Myocyte (in vitro differentiated cells): Measurements from ENCODE around the gene LDLRAD4. TPM values are rescaled to one million over a fixed set of nuclear protein-coding genes. Genes with fewer than 3 reads are reported as not detected.

Experiments used
- DNase-seq: peaks from one replicate; pipeline ENCODE4 v3.0.0-alpha.2; 2012; ENCODE audit warnings: low read depth
- polyA plus RNA-seq: library from polyadenylated mRNA; unstranded; fragments of >200 nt; gene quantifications from one replicate; pipeline ENCODE4 v1.2.1, GENCODE V29; 2012; ENCODE audit warnings: missing spikeins
- total RNA-seq: library from RNA; depleted of rRNA; stranded (reverse); fragments of >200 nt; gene quantifications from 2 replicates; pipeline ENCODE4 v1.2.3, GENCODE V29; 2014

The LDLRAD4 gene
- total RNA-seq: 1.7 TPM in 1 of 2 replicates, not detected in the other
- polyA plus RNA-seq: 0.42 TPM

GRCh38 chr18:13218368-13218991 is at the start of gene LDLRAD4:
TSS of gene LDLRAD4 (plus strand) at chr18:13218760.
- no peak for DNase-seq

GRCh38 chr18:13173578-13174145 is 44.9 kb upstream of the LDLRAD4 start:
- DNase-seq: no peak

GRCh38 chr18:13175266-13175665 is 43.3 kb upstream of the LDLRAD4 start:
- DNase-seq: peak; percentile 3

GRCh38 chr18:13175754-13176210 is 42.8 kb upstream of the LDLRAD4 start:
- no peak for DNase-seq

- DNase-seq: no peak
Observed at GRCh38 chr18:13176847-13177246, 41.7 kb upstream of the LDLRAD4 start.

GRCh38 chr18:13178197-13178596 is 40.4 kb upstream of the LDLRAD4 start:
- DNase-seq: no peak

- DNase-seq: no peak
Observed at GRCh38 chr18:13178976-13179375, 39.6 kb upstream of the LDLRAD4 start.

GRCh38 chr18:13179566-13180113 is 38.9 kb upstream of the LDLRAD4 start:
- no peak for DNase-seq

GRCh38 chr18:13180614-13181375 is 37.8 kb upstream of the LDLRAD4 start:
- no peak for DNase-seq

- no peak for DNase-seq
Observed at GRCh38 chr18:13181765-13182164, 36.8 kb upstream of the LDLRAD4 start.

- DNase-seq: no peak
Observed at GRCh38 chr18:13183359-13183758, 35.2 kb upstream of the LDLRAD4 start.

GRCh38 chr18:13183790-13184189 is 34.8 kb upstream of the LDLRAD4 start:
- DNase-seq: no peak

GRCh38 chr18:13184396-13184795 is 34.2 kb upstream of the LDLRAD4 start:
- DNase-seq: no peak

- DNase-seq: no peak
Observed at GRCh38 chr18:13185675-13186198, 32.8 kb upstream of the LDLRAD4 start.

- DNase-seq: no peak
Observed at GRCh38 chr18:13186687-13187086, 31.9 kb upstream of the LDLRAD4 start.

GRCh38 chr18:13187498-13187897 is 31.1 kb upstream of the LDLRAD4 start:
- no peak for DNase-seq

GRCh38 chr18:13191031-13191430 is 27.5 kb upstream of the LDLRAD4 start:
- no peak for DNase-seq

GRCh38 chr18:13191779-13192178 is 26.8 kb upstream of the LDLRAD4 start:
- DNase-seq: no peak

GRCh38 chr18:13192970-13193369 is 25.6 kb upstream of the LDLRAD4 start:
- no peak for DNase-seq

GRCh38 chr18:13194239-13194638 is 24.3 kb upstream of the LDLRAD4 start:
- no peak for DNase-seq

GRCh38 chr18:13198701-13199100 is 19.9 kb upstream of the LDLRAD4 start:
- DNase-seq: no peak

- no peak for DNase-seq
Observed at GRCh38 chr18:13199169-13199568, 19.4 kb upstream of the LDLRAD4 start.
